NCI-H128 (cell line): ENCODE results near the gene PLOD3.
"Not testable (repeated sequence)": the region's sequence is repeated elsewhere in the genome, so short reads cannot be mapped to it uniquely, and the experiment has no call there.

Experiments
- DNase-seq: peaks from one replicate; lab custom pipeline; 2025; ENCODE audit not compliant: unreplicated experiment; lab: John Stamatoyannopoulos, UW

The PLOD3 gene

GRCh38 chr7:101217388-101218235 lies at the start of gene PLOD3, which contains the start of gene ZNHIT1:
TSS of gene PLOD3 (minus strand) at chr7:101217581. CDS start at chr7:101217274, 307 bp downstream.
TSS of gene ZNHIT1 (plus strand) at chr7:101218165. CDS start at chr7:101218196, 31 bp downstream.
- DNase-seq = peak; percentile 96

GRCh38 chr7:101265622-101266516 lies 48.5 kb upstream of the PLOD3 start:
- DNase-seq = no peak

- not testable (repeated sequence) for DNase-seq
Measured at GRCh38 chr7:101264102-101264706, 46.8 kb upstream of the PLOD3 start.

GRCh38 chr7:101258243-101258731 lies 40.9 kb upstream of the PLOD3 start:
- DNase-seq = no peak

- DNase-seq = no peak
Measured at GRCh38 chr7:101255796-101256195, 38.4 kb upstream of the PLOD3 start.

GRCh38 chr7:101253199-101253598 lies 35.8 kb upstream of the PLOD3 start:
- DNase-seq = not testable (repeated sequence)

GRCh38 chr7:101251871-101252659 lies 34.7 kb upstream of the PLOD3 start:
- peak; percentile 96 for DNase-seq

- DNase-seq = no peak
Measured at GRCh38 chr7:101250324-101250723, 32.9 kb upstream of the PLOD3 start.

- DNase-seq = no peak
Measured at GRCh38 chr7:101248276-101248675, 30.9 kb upstream of the PLOD3 start.

GRCh38 chr7:101245147-101245668 lies 27.8 kb upstream of the PLOD3 start:
- DNase-seq = no peak

- peak; percentile 79 for DNase-seq
Measured at GRCh38 chr7:101244375-101245146, 27.2 kb upstream of the PLOD3 start, which contains the start of gene FIS1. TSS of gene FIS1 (minus strand) at chr7:101245081. CDS start at chr7:101245004, 77 bp downstream.

- no peak for DNase-seq
Measured at GRCh38 chr7:101243646-101244374, 26.4 kb upstream of the PLOD3 start.

GRCh38 chr7:101241443-101242349 lies 24.3 kb upstream of the PLOD3 start:
- no peak for DNase-seq

GRCh38 chr7:101241015-101241363 lies 23.6 kb upstream of the PLOD3 start:
- no peak for DNase-seq

- DNase-seq = no peak
Measured at GRCh38 chr7:101240226-101241014, 23.0 kb upstream of the PLOD3 start.

GRCh38 chr7:101239951-101240220 lies 22.5 kb upstream of the PLOD3 start:
- no peak for DNase-seq
